Smooth muscle cell (in vitro differentiated cells): ENCODE measurements around the gene PTPRCAP. TPM values are rescaled to one million over a fixed set of nuclear protein-coding genes. Genes with fewer than 3 reads are reported as not detected.

ENCODE experiments used
- DNase-seq: peaks from one replicate; lab custom pipeline; 2025; ENCODE audit not compliant: unreplicated experiment; lab: John Stamatoyannopoulos, UW
- H2AFZ ChIP-seq: fragments of 200-600 bp; sonication (generic); 2 replicates; pipeline ENCODE4 v1.6.0; 2016; ENCODE audit warnings: antibody characterized with exemption, low read depth, mild to moderate bottlenecking
- H3F3A ChIP-seq: fragments of 200-600 bp; sonication (generic); 2 replicates; pipeline ENCODE4 v1.6.0; 2017; ENCODE audit warnings: antibody characterized with exemption, low read depth
- H3K27ac ChIP-seq: fragments of 200-600 bp; sonication (generic); 2 replicates; pipeline ENCODE4 v1.5.1; 2016; ENCODE audit warnings: low read depth, mild to moderate bottlenecking
- H3K27me3 ChIP-seq: fragments of 200-600 bp; sonication (generic); 2 replicates; pipeline ENCODE4 v1.6.1; 2016; ENCODE audit warnings: low read depth, mild to moderate bottlenecking
- H3K36me3 ChIP-seq: fragments of 200-600 bp; sonication (generic); 2 replicates; pipeline ENCODE4 v1.5.1; 2016; ENCODE audit warnings: low read depth
- H3K4me1 ChIP-seq: fragments of 200-600 bp; sonication (generic); 2 replicates; pipeline ENCODE4 v1.5.1; 2016; ENCODE audit warnings: low read depth
- H3K4me2 ChIP-seq: fragments of 200-600 bp; sonication (generic); 2 replicates; pipeline ENCODE4 v1.6.0; 2016; ENCODE audit warnings: mild to moderate bottlenecking
- H3K4me3 ChIP-seq: fragments of 200-600 bp; sonication (generic); 2 replicates; pipeline ENCODE4 v1.5.1; 2016; ENCODE audit warnings: mild to moderate bottlenecking
- H3K79me2 ChIP-seq: fragments of 200-600 bp; sonication (generic); 2 replicates; pipeline ENCODE4 v1.6.0; 2016; ENCODE audit warnings: low read depth, mild to moderate bottlenecking
- H3K9ac ChIP-seq: fragments of 200-600 bp; sonication (generic); 2 replicates; pipeline ENCODE4 v1.6.0; 2016; ENCODE audit warnings: low read depth
- H3K9me3 ChIP-seq: fragments of 200-600 bp; sonication (generic); replicated peaks from 2 replicates; pipeline ENCODE4 v1.5.1; 2016; ENCODE audit warnings: low read depth
- H4K20me1 ChIP-seq: fragments of 200-600 bp; sonication (generic); 2 replicates; pipeline ENCODE4 v1.6.0; 2016; ENCODE audit warnings: low read depth
- CTCF ChIP-seq: fragments of 200-600 bp; sonication (generic); IDR thresholded peaks from 2 replicates; pipeline ENCODE4 v1.5.1; 2017; ENCODE audit warnings: borderline replicate concordance, mild to moderate bottlenecking, antibody characterized with exemption; ENCODE audit not compliant: insufficient read depth, poor library complexity, severe bottlenecking
- WGBS: methylation state at CpG from one replicate; pipeline ENCODE4 v1.1.7; 2016; ENCODE audit warnings: low lambda C conversion rate; 5-methylcytosine and 5-hydroxymethylcytosine counted together
- polyA plus RNA-seq: library from polyadenylated mRNA; unstranded; fragments of >200 nt; fragmentation: Nextera tagmentation; extraction: Ambion mirVana; gene quantifications from 2 replicates; pipeline ENCODE4 v1.2.1, GENCODE V29; 2016
- total RNA-seq: library from RNA; depleted of rRNA; stranded (reverse); fragments of >200 nt; gene quantifications from 2 replicates; pipeline ENCODE4 v1.2.3, GENCODE V29; 2014

Gene PTPRCAP
- total and polyA plus RNA-seq, 2 experiments from 2014 or later = 1.1 TPM; not detected in 1

GRCh38 chr11:67398661-67399563 lies 38.6 kb downstream of the PTPRCAP start:
- peaks cover 4% of the 10 kb centered on the region for H3K4me1 ChIP-seq
- H3K4me3 ChIP-seq = no peak overlapping the region
- no peak for TF ChIP-seq CTCF
- 94% methylated on average over 31 of the region's 31 CpGs for WGBS
- H2AFZ ChIP-seq = no peak overlapping the region
- peaks cover 22% of the 10 kb centered on the region for H3K79me2 ChIP-seq
- no peak overlapping the region for H3K4me2 ChIP-seq
- H3K36me3 ChIP-seq = no peaks in the 10 kb centered on the region
- no peaks in the 10 kb centered on the region for H3K9me3 ChIP-seq
- H3K9ac ChIP-seq = no peak overlapping the region
- peaks cover 24% of the 10 kb centered on the region for H4K20me1 ChIP-seq
- H3F3A ChIP-seq = no peaks in the 10 kb centered on the region
- H3K27me3 ChIP-seq = no peaks in the 10 kb centered on the region
- no peak for DNase-seq
- no peak overlapping the region for H3K27ac ChIP-seq

- no peak overlapping the region for H3K4me2 ChIP-seq
- H3K9me3 ChIP-seq = no peaks in the 10 kb centered on the region
- no peak for DNase-seq
- H2AFZ ChIP-seq = no peak overlapping the region
- H3F3A ChIP-seq = no peaks in the 10 kb centered on the region
- H3K36me3 ChIP-seq = no peaks in the 10 kb centered on the region
- WGBS = 96% methylated on average over 24 of the region's 24 CpGs
- H3K27me3 ChIP-seq = no peaks in the 10 kb centered on the region
- peaks cover 4% of the 10 kb centered on the region for H3K4me1 ChIP-seq
- no peak overlapping the region for H3K4me3 ChIP-seq
- TF ChIP-seq CTCF = no peak
- no peak overlapping the region for H3K27ac ChIP-seq
- peaks cover 22% of the 10 kb centered on the region for H3K79me2 ChIP-seq
- H4K20me1 ChIP-seq = peaks cover 24% of the 10 kb centered on the region
- H3K9ac ChIP-seq = no peak overlapping the region
Measured at GRCh38 chr11:67397986-67398660, 39.4 kb downstream of the PTPRCAP start.

GRCh38 chr11:67397536-67397935 lies 39.9 kb downstream of the PTPRCAP start:
- H3K36me3 ChIP-seq = no peaks in the 10 kb centered on the region

More at GRCh38 chr11:67397536-67397935, 39.9 kb downstream of the PTPRCAP start:
- no peak overlapping the region for H3K4me2 ChIP-seq
- H2AFZ ChIP-seq = no peak overlapping the region
- WGBS = 66% methylated on average over 6 of the region's 6 CpGs
- peaks cover 7% of the 10 kb centered on the region for H3K4me1 ChIP-seq
- no peaks in the 10 kb centered on the region for H3F3A ChIP-seq
- H3K9me3 ChIP-seq = no peaks in the 10 kb centered on the region
- no peak for DNase-seq
- H3K27me3 ChIP-seq = no peaks in the 10 kb centered on the region
- H4K20me1 ChIP-seq = peaks cover 24% of the 10 kb centered on the region
- H3K79me2 ChIP-seq = peaks cover 22% of the 10 kb centered on the region
- H3K27ac ChIP-seq = no peak overlapping the region
- TF ChIP-seq CTCF = no peak
- no peak overlapping the region for H3K4me3 ChIP-seq
- no peak overlapping the region for H3K9ac ChIP-seq
